ENCODE results near the gene DENND4C.

The DENND4C gene

DNA sequence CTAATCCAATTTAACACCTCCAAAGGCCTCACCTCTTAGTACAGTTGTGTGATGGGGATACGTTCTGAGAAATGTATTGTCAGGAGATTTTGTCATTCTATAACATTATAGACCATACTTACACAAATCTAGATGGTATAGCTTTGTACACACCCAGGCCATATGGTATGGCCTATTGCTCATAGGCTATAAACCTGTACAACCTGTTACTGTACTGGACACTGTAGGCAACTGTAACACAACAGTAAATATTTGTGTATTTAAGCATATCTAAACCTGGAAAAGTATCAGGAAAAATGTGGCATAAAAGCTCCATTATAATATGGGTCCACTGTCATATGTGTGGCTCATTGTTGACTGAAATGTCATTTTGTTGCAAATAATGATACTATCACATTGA lies 190.4 kb downstream of the DENND4C start:
- DNase-seq = no peak
